Measurements from ENCODE around the gene CHMP2A.
"Not testable (repeated sequence)": the region's sequence is repeated elsewhere in the genome, so short reads cannot be mapped to it uniquely, and the experiment has no call there.

The CHMP2A gene

DNA sequence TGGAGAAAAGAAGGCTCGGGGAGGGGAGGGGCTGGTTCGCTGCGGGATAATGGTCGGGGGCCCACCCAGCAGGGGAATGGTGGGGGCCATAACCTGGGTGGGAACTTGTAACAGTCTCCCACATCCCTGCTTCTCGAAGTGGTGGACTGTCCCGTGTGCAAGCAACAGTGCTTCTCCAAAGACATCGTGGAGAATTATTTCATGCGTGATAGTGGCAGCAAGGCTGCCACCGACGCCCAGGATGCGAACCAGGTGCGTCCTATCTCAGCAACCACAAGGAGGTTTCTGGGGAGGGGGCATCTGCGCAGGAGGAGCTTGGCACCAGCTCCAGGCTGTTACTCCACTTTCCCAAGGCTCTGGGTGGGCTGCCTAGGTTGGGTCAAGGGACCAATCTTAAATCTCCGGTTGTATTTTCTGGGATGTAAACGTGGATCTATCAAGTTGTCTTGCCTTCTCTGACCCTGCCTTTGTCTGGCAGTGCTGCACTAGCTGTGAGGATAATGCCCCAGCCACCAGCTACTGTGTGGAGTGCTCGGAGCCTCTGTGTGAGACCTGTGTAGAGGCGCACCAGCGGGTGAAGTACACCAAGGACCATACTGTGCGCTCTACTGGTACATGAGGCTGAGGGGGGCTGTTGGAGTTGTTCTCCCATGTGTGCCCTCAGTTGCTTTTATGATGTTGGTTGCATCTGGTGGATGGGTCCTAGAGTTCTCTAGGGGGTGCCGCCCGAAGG, 9.5 kb downstream of the CHMP2A start:
- TF ChIP-seq, protein P1, sequence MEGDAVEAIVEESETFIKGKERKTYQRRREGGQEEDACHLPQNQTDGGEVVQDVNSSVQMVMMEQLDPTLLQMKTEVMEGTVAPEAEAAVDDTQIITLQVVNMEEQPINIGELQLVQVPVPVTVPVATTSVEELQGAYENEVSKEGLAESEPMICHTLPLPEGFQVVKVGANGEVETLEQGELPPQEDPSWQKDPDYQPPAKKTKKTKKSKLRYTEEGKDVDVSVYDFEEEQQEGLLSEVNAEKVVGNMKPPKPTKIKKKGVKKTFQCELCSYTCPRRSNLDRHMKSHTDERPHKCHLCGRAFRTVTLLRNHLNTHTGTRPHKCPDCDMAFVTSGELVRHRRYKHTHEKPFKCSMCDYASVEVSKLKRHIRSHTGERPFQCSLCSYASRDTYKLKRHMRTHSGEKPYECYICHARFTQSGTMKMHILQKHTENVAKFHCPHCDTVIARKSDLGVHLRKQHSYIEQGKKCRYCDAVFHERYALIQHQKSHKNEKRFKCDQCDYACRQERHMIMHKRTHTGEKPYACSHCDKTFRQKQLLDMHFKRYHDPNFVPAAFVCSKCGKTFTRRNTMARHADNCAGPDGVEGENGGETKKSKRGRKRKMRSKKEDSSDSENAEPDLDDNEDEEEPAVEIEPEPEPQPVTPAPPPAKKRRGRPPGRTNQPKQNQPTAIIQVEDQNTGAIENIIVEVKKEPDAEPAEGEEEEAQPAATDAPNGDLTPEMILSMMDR (conservative IDR thresholded peaks at IDR 0.05; ENCODE audit: low read depth, low read length): no peak
- no peak for DNase-seq (ENCODE audit: low read depth)
- peak overlapping the region; percentile 95 for H3K4me3 ChIP-seq (ENCODE audit: low read length)

DNA sequence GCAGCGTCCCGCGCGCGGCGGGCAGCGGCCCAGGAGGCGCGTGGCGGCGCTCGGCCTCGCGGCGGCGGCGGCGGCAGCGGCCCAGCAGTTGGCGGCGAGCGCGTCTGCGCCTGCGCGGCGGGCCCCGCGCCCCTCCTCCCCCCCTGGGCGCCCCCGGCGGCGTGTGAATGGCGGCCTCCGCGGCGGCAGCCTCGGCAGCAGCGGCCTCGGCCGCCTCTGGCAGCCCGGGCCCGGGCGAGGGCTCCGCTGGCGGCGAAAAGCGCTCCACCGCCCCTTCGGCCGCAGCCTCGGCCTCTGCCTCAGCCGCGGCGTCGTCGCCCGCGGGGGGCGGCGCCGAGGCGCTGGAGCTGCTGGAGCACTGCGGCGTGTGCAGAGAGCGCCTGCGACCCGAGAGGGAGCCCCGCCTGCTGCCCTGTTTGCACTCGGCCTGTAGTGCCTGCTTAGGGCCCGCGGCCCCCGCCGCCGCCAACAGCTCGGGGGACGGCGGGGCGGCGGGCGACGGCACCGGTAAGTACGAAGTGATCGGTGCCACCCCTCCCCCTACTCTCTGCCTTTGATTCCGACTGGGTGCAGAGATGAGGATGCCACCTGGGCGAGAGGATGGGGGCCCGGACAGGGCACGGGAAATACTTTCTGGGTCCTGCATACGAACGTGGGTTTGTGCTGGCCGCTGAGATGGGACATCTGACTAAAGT, 10.2 kb downstream of the CHMP2A start:
- peak overlapping the region; percentile 95 for H3K4me3 ChIP-seq (ENCODE audit: low read length)
- TF ChIP-seq, protein P1 (conservative IDR thresholded peaks at IDR 0.05; ENCODE audit: low read depth, low read length): no peak
- DNase-seq (ENCODE audit: low read depth): no peak

DNA sequence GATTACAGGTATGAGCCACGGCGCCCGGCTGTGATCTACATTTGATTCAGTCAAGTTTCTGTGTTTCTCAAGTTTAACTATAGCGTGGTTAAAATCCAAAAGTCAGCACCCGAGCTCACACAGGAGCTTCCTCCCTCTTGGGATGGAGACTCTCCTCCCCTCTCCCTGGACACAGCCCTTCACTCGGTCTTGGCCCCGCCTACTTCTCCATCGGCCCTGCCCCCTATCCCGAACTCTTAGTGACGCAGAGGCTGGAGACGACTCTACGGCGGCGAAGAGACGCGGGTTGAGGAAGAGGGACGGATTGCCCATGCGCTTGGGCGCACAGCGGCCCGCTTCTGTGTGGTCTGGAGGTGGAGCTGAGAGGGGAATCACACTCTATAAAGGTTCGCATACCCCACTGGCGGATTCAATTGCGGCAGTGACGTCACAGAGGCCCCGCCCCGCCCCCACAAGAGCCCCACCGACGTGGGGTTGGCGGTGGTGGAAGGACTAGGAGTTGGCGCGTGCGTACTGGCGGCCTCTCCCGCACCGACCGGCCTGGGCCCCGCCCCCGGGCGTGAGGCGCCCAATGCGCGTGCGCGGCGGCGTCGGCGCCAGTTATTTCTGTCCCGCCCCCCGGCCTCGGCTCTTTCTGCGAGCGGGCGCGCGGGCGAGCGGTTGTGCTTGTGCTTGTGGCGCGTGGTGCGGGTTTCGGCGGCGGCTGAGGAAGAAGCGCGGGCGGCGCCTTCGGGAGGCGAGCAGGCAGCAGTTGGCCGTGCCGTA, 10.9 kb downstream of the CHMP2A start, which contains the start of gene TRIM28:
TSS of gene TRIM28 (plus strand) at position 239 of the 765 bp plus-strand sequence. CDS start 694 bp downstream, outside the sequence.
- peak; percentile 97 for DNase-seq (ENCODE audit: low read depth)
- H3K4me3 ChIP-seq (ENCODE audit: low read length): peak within 1 kb of the TSS; percentile 95
- TF ChIP-seq, protein P1 (conservative IDR thresholded peaks at IDR 0.05; ENCODE audit: low read depth, low read length): no peak

DNA sequence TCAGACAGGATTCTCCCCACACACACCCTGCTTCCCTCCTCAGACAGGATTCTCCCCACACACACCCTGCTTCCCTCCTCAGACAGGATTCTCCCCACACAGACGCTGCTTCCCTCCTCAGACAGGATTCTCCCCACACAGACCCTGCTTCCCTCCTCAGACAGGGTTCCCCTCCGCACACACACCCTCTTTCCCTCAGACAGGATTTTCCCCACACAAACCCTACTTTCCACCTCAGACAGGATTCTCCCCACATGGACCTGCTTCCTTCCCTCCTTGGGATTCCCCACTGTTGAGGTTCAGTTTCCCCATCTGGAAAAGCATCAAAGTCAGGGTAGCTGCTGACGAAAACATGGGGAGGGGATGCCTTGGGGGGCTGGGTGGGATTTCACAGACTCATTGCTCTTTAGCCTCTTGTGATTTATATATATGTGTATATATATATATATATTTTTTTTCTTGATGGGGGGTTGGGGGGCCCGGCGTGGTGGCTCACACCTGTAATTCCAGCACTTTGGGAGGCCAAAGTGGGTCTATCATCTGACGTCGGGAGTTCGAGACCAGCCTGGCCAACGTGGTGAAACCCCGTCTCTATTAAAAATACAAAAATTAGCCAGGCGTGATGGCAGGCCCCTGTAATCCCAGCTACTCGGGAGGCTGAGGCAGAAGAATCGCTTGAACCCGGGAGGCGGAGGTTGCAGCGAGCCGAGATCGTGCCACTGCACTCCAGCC, 12.1 kb downstream of the CHMP2A start:
- not testable (repeated sequence) for H3K4me3 ChIP-seq (ENCODE audit: low read length); DNase-seq (ENCODE audit: low read depth)

DNA sequence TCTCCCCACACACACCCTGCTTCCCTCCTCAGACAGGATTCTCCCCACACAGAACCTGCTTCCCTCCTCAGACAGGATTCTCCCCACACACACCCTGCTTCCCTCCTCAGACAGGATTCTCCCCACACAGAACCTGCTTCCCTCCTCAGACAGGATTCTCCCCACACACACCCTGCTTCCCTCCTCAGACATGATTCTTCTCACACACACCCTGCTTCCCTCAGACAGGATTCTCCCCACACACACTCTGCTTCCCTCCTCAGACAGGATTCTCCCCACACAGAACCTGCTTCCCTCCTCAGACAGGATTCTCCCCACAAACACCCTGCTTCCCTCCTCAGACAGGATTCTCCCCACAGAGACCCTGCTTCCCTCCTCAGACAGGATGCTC, 15.7 kb downstream of the CHMP2A start:
- DNase-seq (ENCODE audit: low read depth); H3K4me3 ChIP-seq (ENCODE audit: low read length): not testable (repeated sequence)

DNA sequence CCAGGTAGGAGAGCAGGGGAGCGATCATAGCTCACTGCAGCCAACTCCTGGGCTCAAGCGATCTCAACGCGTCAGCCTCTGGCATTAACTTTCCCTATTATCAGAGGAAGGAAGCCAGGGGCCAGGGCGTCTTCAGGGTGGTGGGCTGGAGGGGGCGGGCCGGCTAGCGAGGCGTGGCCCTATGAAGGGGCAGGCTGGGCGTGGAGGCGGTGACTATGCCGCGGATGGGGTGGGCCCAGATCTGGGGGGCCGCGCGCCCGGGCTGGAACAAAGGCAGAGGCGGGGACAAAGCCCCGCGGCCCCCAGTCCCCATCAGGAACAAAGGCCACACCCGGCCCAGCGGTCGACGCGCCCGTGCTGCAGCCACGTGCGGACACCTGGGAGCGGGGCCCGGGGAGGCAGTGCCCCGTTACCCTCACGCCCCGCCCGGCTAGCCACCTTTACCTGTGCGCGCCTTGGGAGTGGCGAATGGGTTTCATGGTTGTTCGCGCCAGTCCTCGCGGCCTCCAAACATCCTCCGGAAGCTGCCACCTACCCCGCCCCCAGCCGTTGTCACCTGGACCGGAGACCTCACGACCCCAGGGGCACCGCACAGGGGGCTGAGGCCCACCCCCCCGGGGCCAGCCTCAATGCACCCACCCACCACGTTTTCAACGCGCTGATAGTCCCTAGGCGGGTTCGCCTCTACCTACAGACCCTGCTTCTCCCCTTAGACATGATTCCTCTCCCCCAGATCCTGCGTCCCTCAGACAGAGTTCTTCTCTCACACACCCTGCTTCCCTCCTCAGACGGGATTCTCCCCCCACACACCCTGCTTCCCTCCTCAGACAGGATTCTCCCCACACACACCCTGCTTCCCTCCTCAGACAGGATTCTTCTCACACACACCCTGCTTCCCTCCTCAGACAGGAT, 16.4 kb downstream of the CHMP2A start:
- H3K4me3 ChIP-seq (ENCODE audit: low read length): peak overlapping the region; percentile 28
- TF ChIP-seq, protein P1 (conservative IDR thresholded peaks at IDR 0.05; ENCODE audit: low read depth, low read length): no peak
- DNase-seq (ENCODE audit: low read depth): no peak
